Activated T-cell treated with anti-CD3 and anti-CD28 coated beads, Interleukin-2, amount 50 U/mL, for 72 hours (primary cell): ENCODE measurements around the gene ALAS1. TPM values are rescaled to one million over a fixed set of nuclear protein-coding genes. Genes with fewer than 3 reads are reported as not detected.

Source experiments
- ATAC-seq, 2 donors: fragments of 150-1000 bp; cut with Tn5 transposase; replicated peaks in 1 of 2; 2 replicates each; pipeline ENCODE4 v1.10.0; 2021; ENCODE audit warnings: moderate library complexity in 2 of 2, mild to moderate bottlenecking in 1 of 2
- DNase-seq, 2 donors: peaks; one replicate each; pipeline ENCODE4 v3.0.0; 2021 to 2022; ENCODE audit warnings: mixed read lengths in 1 of 2
- H3K27ac Mint-ChIP-seq: one replicate; pipeline ENCODE4 v1.8.0; 2022; ENCODE audit warnings: mild to moderate bottlenecking, moderate library complexity, mixed read lengths
- H3K27me3 Mint-ChIP-seq: one replicate; pipeline ENCODE4 v1.8.0; 2022; ENCODE audit warnings: low read depth, mixed read lengths
- H3K36me3 Mint-ChIP-seq, 2 donors: one replicate each; pipeline ENCODE4 v1.8.0; 2022; ENCODE audit warnings: mixed read lengths in 2 of 2, mild to moderate bottlenecking in 1 of 2; ENCODE audit not compliant: insufficient read depth in 2 of 2
- H3K4me1 Mint-ChIP-seq: one replicate; pipeline ENCODE4 v1.8.0; 2022; ENCODE audit warnings: low read depth, mixed read lengths
- H3K4me3 Mint-ChIP-seq, 2 donors: one replicate each; pipeline ENCODE4 v1.8.0; 2022; ENCODE audit warnings: mild to moderate bottlenecking in 2 of 2, mixed read lengths in 2 of 2, moderate library complexity in 2 of 2
- H3K9me3 Mint-ChIP-seq, 2 donors: one replicate each; pipeline ENCODE4 v1.8.0; 2022; ENCODE audit warnings: mixed read lengths in 2 of 2
- total RNA-seq, 2 donors: library from RNA; stranded (reverse); gene quantifications; one replicate each; pipeline ENCODE4 v1.2.3, GENCODE V29; 2022

ALAS1 gene
- total RNA-seq, 2 donors from 2014 or later = 62.7 to 63.6 TPM

GRCh38 chr3:52249683-52250082 is 51.7 kb downstream of the ALAS1 start:
- Mint-ChIP-seq H3K27me3 (no peaks in the 10 kb centered on the region), H3K4me3 (peak overlapping the region in 1 of 2 donors; percentile 6), H3K27ac (peak overlapping the region; percentile 89), H3K36me3 (peaks cover 23 to 29% of the 10 kb centered on the region in 2 donors), H3K9me3 (no peaks in the 10 kb centered on the region), H3K4me1 (peaks cover 81% of the 10 kb centered on the region)
- DNase-seq = no peak
- ATAC-seq = no peak

GRCh38 chr3:52250122-52250521 is 52.2 kb downstream of the ALAS1 start:
- DNase-seq = no peak
- H3K4me3 Mint-ChIP-seq = peak overlapping the region in 1 of 2 donors; percentile 26
- peaks cover 23 to 29% of the 10 kb centered on the region in 2 donors for H3K36me3 Mint-ChIP-seq
- no peaks in the 10 kb centered on the region for H3K9me3 Mint-ChIP-seq
- ATAC-seq = no peak
- peak overlapping the region; percentile 89 for H3K27ac Mint-ChIP-seq
- peaks cover 81% of the 10 kb centered on the region for H3K4me1 Mint-ChIP-seq
- H3K27me3 Mint-ChIP-seq = no peaks in the 10 kb centered on the region

- Mint-ChIP-seq H3K4me1 (peaks cover 88% of the 10 kb centered on the region), H3K9me3 (no peaks in the 10 kb centered on the region), H3K36me3 (peaks cover 14 to 35% of the 10 kb centered on the region in 2 donors), H3K4me3 (peak overlapping the region; percentile 79 to 86), H3K27me3 (no peaks in the 10 kb centered on the region), H3K27ac (peak overlapping the region; percentile 94)
- DNase-seq (peak; percentile 82 to 89), ATAC-seq (peak; percentile 91 to 96)
Observed at GRCh38 chr3:52253314-52254304, 55.6 kb downstream of the ALAS1 start.

- no peak for ATAC-seq
- Mint-ChIP-seq H3K9me3 (no peaks in the 10 kb centered on the region), H3K4me3 (peak overlapping the region in 1 of 2 donors; percentile 37)
Observed at GRCh38 chr3:52254608-52255007, 56.6 kb downstream of the ALAS1 start.

GRCh38 chr3:52256159-52256558 is 58.2 kb downstream of the ALAS1 start:
- Mint-ChIP-seq H3K9me3 (no peaks in the 10 kb centered on the region), H3K4me3 (no peak overlapping the region), H3K27ac (peak overlapping the region; percentile 78), H3K4me1 (peaks cover 97% of the 10 kb centered on the region), H3K27me3 (no peaks in the 10 kb centered on the region), H3K36me3 (peaks cover 19 to 49% of the 10 kb centered on the region in 2 donors)
- ATAC-seq (no peak), DNase-seq (no peak)

More at GRCh38 chr3:52254608-52255007, 56.6 kb downstream of the ALAS1 start:
- Mint-ChIP-seq H3K27me3 (no peaks in the 10 kb centered on the region), H3K36me3 (peaks cover 15 to 38% of the 10 kb centered on the region in 2 donors), H3K4me1 (peaks cover 89% of the 10 kb centered on the region), H3K27ac (peak overlapping the region; percentile 51)
- no peak for DNase-seq

- Mint-ChIP-seq H3K27ac (peak overlapping the region; percentile 91), H3K9me3 (no peaks in the 10 kb centered on the region), H3K36me3 (peaks cover 19 to 53% of the 10 kb centered on the region in 2 donors), H3K4me1 (peaks cover 99% of the 10 kb centered on the region), H3K27me3 (no peaks in the 10 kb centered on the region), H3K4me3 (no peak overlapping the region)
- DNase-seq = no peak
- no peak for ATAC-seq
Observed at GRCh38 chr3:52256622-52257021, 58.7 kb downstream of the ALAS1 start.

- no peak for DNase-seq
- H3K4me1 Mint-ChIP-seq = peaks cover 97% of the 10 kb centered on the region
- H3K36me3 Mint-ChIP-seq = peaks cover 20 to 57% of the 10 kb centered on the region in 2 donors
- peak overlapping the region; percentile 91 for H3K27ac Mint-ChIP-seq
- no peaks in the 10 kb centered on the region for H3K27me3 Mint-ChIP-seq
- H3K9me3 Mint-ChIP-seq = no peaks in the 10 kb centered on the region
- H3K4me3 Mint-ChIP-seq = peak overlapping the region in 1 of 2 donors; percentile 43
- ATAC-seq = no peak
Observed at GRCh38 chr3:52257911-52258310, 60.0 kb downstream of the ALAS1 start.

- Mint-ChIP-seq H3K9me3 (no peaks in the 10 kb centered on the region), H3K27me3 (no peaks in the 10 kb centered on the region), H3K4me1 (peaks cover 97% of the 10 kb centered on the region), H3K4me3 (no peak overlapping the region), H3K27ac (peak overlapping the region; percentile 91), H3K36me3 (peaks cover 23 to 65% of the 10 kb centered on the region in 2 donors)
- DNase-seq (no peak), ATAC-seq (peak in 1 of 2 donors; percentile 43)
Observed at GRCh38 chr3:52259035-52259434, 61.1 kb downstream of the ALAS1 start.

GRCh38 chr3:52259448-52259847 is 61.5 kb downstream of the ALAS1 start:
- Mint-ChIP-seq H3K4me3 (no peak overlapping the region), H3K27me3 (no peaks in the 10 kb centered on the region), H3K27ac (peak overlapping the region; percentile 91), H3K36me3 (peaks cover 25 to 69% of the 10 kb centered on the region in 2 donors), H3K9me3 (no peaks in the 10 kb centered on the region), H3K4me1 (peaks cover 97% of the 10 kb centered on the region)
- DNase-seq = no peak
- ATAC-seq = peak in 1 of 2 donors; percentile 44

GRCh38 chr3:52262447-52262846 is 64.5 kb downstream of the ALAS1 start:
- Mint-ChIP-seq H3K4me3 (no peak overlapping the region), H3K27me3 (no peaks in the 10 kb centered on the region), H3K27ac (peak overlapping the region; percentile 85), H3K9me3 (no peaks in the 10 kb centered on the region), H3K36me3 (peaks cover 25 to 77% of the 10 kb centered on the region in 2 donors), H3K4me1 (peaks cover 94% of the 10 kb centered on the region)
- ATAC-seq = no peak
- DNase-seq = no peak

Other genes starting within 250 kb of the ALAS1 start
- under 1 TPM in 1 of 2 donors, not detected in 1; 0.10 TPM for gene GPR62, start 242.8 kb upstream of the ALAS1 start, total RNA-seq
- 10 to 100 TPM; 23.3 to 27.4 TPM for gene PCBP4, start 230.7 kb upstream of the ALAS1 start, total RNA-seq
- gene ABHD14B, start 224.1 kb upstream of the ALAS1 start, total RNA-seq = 10 to 100 TPM; 52.5 to 54.6 TPM
- 1 to 10 TPM; 6.6 to 8.9 TPM for gene ABHD14A, start 223.1 kb upstream of the ALAS1 start, total RNA-seq
- 10 to 100 TPM; 30.2 to 42.4 TPM for gene ACY1, start 214.6 kb upstream of the ALAS1 start, total RNA-seq
- gene RPL29, start 202.3 kb upstream of the ALAS1 start, total RNA-seq = 1,000 to 10,000 TPM; 1,676 to 1,838 TPM
- gene DUSP7, start 141.6 kb upstream of the ALAS1 start, total RNA-seq = 10 to 100 TPM; 12.8 to 15.7 TPM
- 10 to 100 TPM; 28.6 to 39.0 TPM for gene POC1A, start 43.7 kb upstream of the ALAS1 start, total RNA-seq
- 1 to 10 TPM; 1.2 to 2.3 TPM for gene TLR9, start 27.5 kb downstream of the ALAS1 start, total RNA-seq
- gene TWF2, start 41.0 kb downstream of the ALAS1 start, total RNA-seq = 100 to 1,000 TPM; 124 to 133 TPM
- gene PPM1M, start 47.6 kb downstream of the ALAS1 start, total RNA-seq = 100 to 1,000 TPM; 119 to 121 TPM
- 100 to 1,000 TPM; 113 to 120 TPM for gene WDR82, start 80.5 kb downstream of the ALAS1 start, total RNA-seq
- gene GLYCTK, start 89.7 kb downstream of the ALAS1 start, total RNA-seq = 10 to 100 TPM; 21.5 to 25.4 TPM
- gene DNAH1, start 118.2 kb downstream of the ALAS1 start, total RNA-seq = 10 to 100 TPM; 31.4 to 32.4 TPM
- gene BAP1, start 211.8 kb downstream of the ALAS1 start, total RNA-seq = 100 to 1,000 TPM in 1 of 2 donors, 10 to 100 TPM in 1; 98.6 to 103 TPM
- gene PHF7, start 212.5 kb downstream of the ALAS1 start, total RNA-seq = 10 to 100 TPM; 27.3 to 29.0 TPM
- under 1 TPM; 0.16 to 0.36 TPM for gene SEMA3G, start 246.9 kb downstream of the ALAS1 start, total RNA-seq